Islet of Langerhans (tissue), 1 donor: Measurements from ENCODE around the gene HSPA2.
A peak's percentile ranks its signal among the peaks of the same experiment; 100 is the strongest.

Source experiments
- FAIRE-seq: peaks from one replicate; lab custom pipeline; 2011; peaks lifted over from hg19 to GRCh38; lab: Jason Lieb, UNC

The HSPA2 gene

DNA sequence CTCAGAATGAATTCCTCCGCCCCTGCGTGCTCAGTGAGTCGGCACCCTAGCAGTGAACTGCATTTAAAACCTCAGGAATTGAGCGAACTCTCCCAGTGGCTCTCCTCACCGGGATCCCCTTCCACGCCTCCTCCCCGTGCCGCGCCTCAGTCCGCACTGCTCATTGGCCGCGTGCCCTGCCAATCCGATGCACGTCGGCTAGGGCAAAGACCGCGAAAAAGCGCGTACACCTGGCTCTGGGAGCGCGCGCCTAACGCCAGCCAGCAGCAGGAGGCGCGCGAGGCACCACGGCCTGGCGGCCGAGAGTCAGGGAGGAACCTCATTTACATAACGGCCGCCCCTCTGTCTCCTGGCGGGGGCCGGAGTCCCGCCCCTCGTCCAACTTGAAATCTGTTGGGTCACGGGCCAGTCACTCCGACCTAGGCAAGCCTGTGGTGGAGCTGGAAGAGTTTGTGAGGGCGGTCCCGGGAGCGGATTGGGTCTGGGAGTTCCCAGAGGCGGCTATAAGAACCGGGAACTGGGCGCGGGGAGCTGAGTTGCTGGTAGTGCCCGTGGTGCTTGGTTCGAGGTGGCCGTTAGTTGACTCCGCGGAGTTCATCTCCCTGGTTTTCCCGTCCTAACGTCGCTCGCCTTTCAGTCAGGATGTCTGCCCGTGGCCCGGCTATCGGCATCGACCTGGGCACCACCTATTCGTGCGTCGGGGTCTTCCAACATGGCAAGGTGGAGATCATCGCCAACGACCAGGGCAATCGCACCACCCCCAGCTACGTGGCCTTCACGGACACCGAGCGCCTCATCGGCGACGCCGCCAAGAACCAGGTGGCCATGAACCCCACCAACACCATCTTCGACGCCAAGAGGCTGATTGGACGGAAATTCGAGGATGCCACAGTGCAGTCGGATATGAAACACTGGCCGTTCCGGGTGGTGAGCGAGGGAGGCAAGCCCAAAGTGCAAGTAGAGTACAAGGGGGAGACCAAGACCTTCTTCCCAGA lies at the start of gene HSPA2:
Gene HSPA2, plus strand, starts transcription at position 534 of the 995 bp plus-strand sequence. Its CDS starts 109 bp downstream, at position 643.
- FAIRE-seq, result peak; percentile 36

DNA sequence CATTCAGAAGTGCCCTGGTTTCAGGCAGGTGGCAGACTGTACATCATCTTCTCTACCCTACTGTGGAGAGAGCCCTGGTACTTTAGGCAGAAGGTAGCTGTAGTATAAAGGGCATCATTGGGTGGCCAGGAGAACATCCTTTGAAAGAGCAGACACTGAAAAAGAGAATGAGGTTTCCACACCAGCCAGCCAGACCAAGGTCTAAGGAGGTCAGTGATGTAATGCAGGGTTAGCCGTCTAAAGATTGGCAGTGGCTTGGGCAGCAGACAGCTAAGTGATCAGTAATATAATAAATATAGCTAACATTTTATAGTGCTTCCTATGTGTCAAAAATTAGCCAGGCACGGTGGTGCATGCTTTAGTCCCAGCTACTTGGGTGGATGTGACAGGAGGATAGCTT lies 48.9 kb upstream of the HSPA2 start:
- no peak for FAIRE-seq

DNA sequence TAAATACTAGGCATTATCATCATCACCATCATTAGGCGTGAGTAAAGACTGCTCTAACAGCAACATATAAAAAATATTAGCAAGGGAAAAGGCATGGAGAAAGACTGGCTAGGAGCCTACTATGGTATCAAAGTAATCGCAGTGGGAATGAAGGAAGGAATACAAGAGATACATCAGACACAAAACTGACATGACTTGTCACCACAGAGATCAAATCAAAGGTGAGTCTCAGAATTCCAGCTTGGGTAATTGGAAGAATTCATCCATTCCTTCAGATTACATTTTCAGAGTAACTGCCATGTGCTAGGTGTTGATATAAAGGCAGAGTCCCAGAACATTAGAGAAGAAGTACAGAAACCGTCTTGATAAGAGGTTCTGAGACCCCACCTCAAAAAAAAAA lies 47.1 kb upstream of the HSPA2 start:
- FAIRE-seq, result no peak

DNA sequence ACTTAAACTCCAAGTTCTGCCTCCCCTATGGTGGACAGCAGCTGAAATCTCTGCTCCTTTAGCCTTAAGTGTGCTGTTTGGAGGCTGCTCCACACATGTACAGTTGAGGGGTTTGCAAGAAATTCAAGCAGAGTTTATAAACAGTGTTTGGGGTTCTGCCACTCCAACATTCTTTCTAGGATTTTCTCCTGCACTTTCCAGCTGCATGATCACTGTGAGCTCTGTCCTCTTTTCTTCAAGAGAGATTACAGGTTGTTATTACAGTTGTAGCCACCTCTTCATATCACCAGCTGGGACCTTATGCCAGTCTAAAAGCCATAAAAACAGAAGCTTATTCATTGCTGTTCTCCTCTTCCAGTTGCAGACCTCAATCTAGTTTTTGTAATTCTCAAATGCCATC lies 45.3 kb upstream of the HSPA2 start:
- FAIRE-seq, result no peak

DNA sequence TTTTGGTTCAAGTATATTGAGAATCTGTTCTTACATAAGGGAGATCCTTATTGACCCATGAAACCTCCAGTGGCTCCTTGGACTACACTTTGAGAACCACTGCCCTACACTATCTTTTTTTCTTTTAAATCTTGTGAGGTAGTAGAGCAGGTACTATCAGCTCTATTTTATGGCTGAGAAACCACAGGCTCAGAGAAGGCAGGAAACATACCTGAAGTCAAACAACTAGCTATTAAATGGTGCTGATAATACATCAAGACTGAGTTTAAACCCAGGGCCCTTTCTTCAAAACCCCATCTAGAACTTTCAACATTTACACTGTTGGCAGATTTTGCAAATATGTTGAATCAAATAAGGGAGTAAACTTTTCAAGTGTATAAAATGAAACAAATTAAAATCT lies 43.8 kb upstream of the HSPA2 start:
- FAIRE-seq, result no peak

DNA sequence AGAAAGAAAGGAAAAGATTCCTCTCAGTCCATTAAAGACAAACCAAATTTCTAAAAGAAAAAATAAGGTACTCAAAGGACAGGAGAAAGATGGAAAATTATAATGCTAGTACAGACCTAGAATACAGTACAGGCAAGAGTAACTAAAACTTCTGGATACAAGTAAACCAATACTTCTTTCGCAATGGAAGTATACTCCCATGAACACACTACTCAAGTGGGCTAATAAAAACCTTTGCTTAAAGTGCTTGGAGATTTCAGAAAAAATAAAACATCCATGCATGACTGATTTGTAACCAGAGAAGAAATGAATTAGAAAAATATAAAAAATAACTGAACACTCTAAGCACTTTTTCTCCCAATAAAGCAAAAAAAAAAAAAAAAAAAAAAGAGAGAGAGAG lies 40.5 kb upstream of the HSPA2 start:
- no peak for FAIRE-seq

DNA sequence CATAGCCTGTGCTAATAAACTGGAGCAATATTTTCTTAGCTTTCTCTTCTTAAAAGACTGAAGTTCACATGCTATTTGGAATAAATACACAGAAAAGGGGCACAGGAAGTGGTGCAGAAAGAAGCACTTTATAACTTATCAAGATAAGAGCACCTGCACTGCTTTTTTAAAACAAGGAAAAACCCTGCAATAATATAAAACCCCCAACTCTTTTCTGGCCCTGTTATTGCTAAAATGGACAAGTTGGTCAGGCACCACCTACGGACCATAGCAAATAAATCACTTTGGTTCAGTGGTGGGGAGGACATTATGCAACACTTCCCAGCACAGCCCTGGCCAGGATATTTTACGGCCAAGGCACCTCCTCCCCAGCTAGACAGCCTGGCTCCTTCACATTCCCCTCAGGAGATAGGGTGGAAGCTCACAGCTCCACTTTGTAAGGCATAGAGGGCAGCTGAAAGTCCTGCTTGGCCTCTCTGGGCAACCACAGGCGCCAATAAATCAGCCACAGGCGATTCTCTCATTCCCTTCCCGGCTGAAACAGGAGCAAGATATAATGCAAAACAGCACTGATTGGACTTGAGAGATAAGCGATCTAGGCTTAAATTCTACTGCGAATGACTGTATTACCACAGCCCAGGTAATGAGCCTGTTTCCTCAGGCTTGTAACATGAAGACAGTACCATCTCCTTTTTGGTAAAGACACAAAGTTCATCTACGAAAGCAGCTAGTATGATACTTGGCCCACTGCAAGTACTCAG lies 39.0 kb upstream of the HSPA2 start:
- FAIRE-seq, result no peak

DNA sequence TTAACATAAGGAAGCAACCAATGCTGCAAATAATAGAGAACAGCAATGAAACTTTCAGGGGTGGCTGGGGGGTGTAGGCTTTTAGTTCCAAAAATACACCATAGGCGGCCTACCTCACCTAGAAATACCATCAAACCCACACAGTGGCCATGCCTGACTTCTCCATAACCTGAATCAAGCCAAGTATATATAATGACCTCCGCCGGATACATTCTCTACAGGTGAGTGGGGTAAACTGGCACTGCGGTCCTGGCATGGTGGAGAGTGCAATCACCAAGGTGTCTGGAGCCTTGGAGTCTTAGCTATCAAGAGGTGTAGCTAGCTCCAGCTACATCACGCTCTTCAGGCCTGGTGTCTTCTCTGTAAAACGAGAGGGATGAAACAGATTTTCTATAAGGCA lies 38.1 kb upstream of the HSPA2 start:
- no peak for FAIRE-seq

DNA sequence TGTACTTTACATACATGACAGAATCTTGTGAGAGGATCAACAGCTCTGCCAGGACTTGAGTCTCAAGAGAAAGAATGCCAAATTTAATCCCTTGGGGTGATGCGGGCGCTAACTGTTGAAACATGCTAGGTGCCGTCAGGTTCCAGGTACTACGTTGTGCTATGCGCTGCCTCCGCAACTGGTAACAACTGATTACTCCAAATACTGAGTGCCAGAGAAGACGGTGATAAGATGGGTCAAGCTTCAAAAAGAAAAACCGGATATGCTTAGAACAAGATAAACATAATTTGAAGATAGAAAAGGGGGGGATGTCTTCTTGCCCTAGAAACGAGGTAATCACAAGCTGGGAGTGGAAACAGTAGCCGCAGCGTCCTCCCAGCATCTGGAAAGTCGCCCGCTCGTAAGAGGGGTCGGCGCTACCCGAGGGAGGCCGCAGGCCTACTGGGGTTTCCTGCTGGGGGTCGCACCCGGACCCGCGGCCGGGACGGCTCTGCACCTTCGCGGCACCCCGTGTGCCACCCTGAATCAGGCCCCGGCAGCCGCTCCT lies 37.6 kb upstream of the HSPA2 start:
- FAIRE-seq, result no peak

DNA sequence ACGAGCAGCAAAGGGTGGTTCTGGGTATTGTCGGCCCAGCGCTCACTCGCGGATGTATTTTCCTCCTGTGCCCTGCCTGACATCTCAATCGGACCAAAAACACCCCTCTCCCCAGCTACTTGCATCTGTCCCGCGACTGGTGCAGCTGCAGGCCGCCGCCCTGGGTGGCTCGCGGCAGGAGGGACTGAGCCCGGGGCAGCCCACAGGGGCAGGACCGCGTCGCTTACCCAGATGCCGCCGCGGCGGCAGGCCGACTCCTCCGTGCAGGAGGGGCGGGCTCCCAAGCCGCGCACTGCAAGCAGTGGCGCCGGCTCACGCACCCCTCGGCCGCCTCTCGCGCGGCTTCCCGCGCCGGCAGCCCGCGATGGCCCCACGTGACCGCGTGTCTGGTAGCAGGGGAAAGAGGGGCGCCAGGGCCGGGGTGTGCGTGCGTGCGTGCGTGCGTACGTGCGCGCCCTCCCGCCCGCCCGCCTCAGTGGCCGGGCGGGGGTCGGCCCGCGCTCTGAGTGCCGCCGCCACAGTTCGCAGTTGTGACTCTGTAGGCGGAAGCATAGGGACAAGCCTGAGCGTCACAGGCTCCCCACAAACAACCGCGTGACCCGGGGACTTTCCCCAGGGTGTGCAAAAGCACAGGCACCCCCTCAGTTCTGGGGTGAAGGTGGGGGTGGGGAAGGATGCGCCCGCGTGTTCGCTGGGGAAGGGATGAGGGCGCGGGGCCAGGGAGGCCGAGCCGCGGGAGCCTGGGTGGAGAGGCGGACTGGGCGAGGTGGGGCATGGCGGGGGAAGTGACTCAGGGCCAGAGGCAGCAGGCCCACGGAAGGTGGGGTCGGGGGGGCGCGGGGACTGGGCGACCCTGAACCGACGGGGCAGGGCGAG lies 36.9 kb upstream of the HSPA2 start, which contains the start of gene ZBTB25:
Gene ZBTB25, minus strand, starts transcription at position 405 of the 876 bp plus-strand sequence. CDS start 13,305 bp downstream, outside the sequence.
- FAIRE-seq, result no peak

DNA sequence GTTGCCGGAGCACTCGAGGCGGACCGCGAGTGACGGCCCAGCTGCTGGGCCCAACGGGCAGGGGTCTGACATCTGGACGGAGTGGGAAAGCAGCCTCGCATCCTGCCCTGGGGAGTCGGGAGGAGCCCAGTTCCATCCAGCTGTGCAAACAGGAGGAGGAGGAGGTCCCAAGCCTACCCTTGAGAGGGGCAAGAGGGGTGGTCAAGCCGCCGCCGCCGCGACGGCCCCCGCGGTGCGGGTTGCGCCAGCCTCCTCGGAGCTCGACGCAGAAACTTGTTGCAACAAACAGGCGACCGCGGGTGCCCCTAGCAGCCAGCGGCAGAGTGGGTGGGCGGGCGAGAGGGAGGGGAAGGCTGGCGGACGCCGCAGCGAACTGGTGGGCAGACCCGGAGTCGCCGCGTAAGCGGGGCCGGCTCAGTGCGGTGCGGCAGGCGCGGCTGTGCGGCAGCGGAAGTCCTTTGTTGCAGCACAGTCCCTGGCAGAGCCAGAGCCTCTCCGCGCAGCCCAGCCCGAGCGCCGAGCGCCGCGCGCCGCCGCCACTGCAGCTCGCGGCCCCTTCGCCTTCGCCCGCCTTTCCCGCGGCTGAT lies 36.1 kb upstream of the HSPA2 start, which contains the start of gene ZBTB1:
Gene ZBTB1, plus strand, starts transcription at position 461 of the 587 bp plus-strand sequence. CDS start 16,735 bp downstream, outside the sequence.
- no peak for FAIRE-seq

DNA sequence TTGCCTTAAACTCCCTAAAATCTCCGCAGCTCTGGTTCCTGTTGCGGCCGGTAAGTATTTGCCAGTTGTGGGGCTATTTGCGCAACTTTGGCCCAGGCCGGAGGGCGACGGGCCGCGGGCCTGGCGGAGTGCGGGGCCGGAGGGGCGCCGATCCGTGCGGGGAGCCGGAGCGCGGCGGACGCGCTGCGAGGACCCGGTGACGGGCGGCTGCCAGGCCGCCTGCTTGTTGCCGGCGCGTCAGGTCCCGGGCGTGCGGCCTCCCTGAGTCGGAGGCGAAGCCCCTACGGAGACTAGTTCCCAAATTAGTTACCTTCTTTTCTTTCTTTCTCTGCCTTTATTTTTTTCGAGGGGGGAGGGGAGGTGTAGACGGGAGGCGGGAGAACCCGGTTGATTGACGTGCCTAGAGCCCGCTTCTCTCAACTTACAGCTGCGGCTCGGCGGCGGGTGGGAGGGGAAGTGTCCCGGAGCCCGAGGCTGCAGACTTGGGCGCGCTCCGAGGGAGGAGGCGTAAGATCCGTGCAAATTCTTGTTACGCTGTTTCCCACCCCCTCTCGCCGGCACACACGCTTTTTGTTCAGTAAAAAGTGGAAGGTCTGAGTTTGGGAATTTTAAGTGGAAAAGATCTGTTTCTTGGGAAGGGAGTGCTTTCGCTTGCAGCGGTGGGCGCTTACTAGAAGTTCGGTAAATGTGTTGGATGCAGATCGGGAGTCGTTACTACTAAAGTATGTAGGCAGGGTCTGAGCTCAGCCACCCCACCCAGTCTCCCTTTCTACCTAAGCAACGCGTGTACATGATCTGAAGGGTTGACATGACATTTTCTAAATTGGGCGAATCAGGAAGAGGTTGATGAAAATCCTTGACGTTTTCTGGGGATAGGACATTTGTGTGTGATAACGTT lies 35.4 kb upstream of the HSPA2 start:
- no peak for FAIRE-seq

DNA sequence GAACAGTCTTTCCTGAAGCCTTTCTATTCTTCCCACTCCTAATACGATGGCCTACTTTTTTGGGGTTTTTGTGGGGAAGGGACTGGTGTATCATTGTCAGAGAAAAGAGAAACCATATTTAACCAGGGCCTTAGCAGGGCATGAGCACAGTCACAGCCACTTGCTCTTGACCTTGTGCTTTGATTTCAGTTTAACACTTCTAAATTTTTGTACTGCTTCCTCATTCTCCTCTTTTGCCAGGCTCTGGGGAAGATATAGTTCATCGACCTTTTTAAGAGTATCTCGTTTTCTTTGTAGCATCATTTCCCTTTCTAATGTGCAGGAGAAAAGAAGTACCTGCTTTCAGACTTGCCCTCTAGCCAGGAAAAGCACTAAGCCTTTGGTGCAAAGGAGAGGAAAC lies 33.8 kb upstream of the HSPA2 start:
- FAIRE-seq, result no peak

DNA sequence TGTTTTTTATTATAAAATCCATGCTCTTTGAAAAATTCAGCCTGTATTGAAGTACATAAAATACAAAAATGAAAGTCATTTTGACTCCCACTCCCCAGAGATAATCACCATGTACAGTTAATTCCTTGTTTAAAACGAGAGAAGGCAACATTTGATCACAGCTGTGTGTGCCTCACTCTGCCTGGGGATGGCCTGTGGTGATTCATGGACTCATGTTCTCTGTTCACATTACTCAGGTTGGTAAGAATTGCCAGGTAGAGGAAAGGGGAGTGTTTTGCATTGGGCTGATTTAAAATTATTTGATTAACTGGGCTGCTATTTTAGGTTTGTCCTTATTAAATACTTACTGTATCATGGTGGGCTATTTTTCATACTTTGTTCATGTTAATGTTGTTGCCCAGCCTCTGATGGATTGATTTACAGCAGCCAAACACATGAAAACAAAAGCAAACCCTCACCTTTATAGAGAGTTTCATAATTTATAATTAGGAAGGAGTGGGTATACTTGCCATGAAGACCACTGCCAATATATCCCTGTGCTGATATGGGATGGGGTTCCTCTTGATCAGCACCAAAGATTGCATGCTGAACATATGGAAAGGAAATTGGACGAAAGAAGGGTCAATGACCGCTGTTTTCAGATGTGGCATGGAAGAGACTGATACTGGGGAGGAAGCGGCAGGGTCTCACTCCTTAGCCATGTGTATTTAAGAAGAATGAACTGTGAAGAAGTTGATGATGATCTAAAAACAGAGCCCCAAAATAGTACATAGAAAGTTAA lies 33.0 kb upstream of the HSPA2 start:
- no peak for FAIRE-seq

DNA sequence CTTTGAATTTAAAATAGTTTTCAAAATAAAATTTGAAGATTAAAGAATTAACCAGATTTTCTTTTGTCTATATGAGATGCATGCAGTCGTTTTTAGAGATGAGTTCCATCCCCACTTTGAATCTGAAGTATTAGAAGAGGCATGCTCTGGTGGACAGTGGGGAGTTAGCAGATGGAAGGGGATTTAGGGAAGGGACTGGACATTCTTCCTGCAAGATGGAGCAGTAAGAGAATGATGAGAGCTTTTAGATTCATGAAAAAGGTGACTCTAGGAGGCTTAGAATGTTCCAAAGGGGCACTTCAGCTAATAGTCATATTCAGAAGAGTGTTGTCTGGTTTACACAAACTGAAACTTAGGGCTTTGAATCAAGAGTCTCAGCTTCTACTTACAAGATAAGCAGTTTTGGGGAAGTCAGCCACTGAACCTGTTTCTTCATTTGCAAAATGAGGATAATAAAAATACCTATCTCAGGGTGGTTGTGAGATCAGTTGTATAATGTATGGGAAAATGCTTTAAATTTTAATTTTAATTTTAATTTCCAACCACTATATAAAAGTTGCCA lies 32.2 kb upstream of the HSPA2 start:
- FAIRE-seq, result no peak

DNA sequence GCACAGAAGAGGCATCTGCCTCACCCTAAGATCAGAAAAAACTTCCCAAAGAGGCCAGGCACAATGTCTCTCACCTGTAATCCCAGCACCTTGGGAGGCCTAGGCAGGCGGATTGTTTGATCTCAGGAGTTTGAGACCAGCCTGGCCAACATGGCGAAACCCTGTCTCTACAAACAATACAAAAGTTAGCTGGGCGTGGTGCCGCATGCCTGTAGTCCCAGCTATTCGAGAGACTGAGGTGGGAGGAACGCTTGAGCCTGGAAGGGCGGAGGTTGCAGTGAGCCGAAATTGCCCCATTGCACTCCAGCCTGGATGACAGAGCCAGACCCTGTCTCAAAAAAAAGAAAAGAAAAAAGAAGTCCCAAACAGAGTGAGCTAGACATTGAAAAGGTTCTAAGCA lies 31.5 kb upstream of the HSPA2 start:
- no peak for FAIRE-seq

DNA sequence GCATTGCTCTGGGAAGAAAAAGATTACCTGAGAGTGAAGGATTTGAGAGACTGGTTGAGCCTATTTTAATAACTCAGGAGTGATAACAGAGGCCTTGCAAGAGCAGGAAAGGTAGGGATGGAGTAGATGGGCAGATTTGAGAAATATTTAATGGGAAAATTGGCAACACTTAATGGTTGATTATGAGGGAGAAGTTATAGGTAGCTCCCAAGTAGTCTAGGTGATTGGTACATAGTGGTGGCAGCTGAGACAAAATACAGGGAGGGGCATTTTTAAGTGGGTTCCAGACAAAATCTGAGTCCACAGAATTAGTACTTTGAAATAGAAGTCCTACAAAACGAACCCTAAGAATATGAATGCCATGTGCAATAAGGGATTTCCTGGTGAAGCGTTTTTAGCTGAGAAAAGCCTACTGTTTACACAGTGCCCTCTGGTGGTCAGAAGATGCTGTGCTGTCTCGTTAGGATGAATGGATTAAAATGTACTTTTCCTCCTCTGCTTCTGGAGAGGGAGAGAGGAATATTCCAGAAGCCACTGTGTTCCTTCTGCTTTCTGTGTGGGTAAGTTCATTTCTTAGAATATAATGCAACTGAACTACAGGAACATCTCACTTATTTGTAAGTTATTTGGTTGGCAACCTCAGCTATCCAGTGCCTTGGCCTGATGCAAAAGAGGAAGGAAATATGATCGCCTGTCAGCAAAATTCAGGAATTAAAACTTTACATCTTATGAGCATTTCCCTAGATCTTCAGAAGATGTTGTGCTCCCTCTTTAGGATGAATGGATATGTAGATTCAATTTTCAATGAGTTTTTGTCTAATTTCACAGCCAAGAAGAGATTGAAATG lies 29.5 kb upstream of the HSPA2 start:
- peak; percentile 90 for FAIRE-seq

DNA sequence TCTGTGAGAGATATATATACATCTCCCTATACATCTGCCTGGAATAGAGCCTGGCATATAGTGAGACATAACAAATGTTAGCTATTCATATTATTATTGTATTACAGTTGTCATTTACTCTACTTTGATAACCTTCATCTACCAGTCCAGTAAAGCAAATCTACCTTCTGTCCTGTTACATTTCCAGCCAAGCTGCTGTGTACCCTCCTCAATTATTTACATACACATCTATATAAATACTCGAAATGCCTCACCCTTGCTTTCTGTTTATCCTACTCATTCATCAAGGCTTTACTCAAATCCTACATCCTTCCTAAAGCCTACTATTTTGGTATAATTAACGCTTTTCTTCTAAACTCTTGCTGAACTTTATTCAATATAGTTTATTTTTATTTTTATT lies 27.3 kb upstream of the HSPA2 start:
- FAIRE-seq, result no peak
